ENCODE results near the gene PCMTD2. TPM values are rescaled to one million over a fixed set of nuclear protein-coding genes. Genes with fewer than 3 reads are reported as not detected.
A peak's percentile ranks its signal among the peaks of the same experiment; 100 is the strongest.

Gene PCMTD2
- total and polyA plus RNA-seq, 2 of the 13 experiments (the other 11 are each of a cell fraction or from before 2014, with no cell fraction given): 47.0 to 76.9 TPM

- TF ChIP-seq PRDM10 (CRISPR knock-in tag; IDR thresholded peaks at IDR 0.05; ENCODE audit: low read depth): no peak
- TF ChIP-seq ZKSCAN1 (IDR thresholded peaks at IDR 0.05; ENCODE audit: low read length): no peak
- peak; percentile 20 for TF ChIP-seq TEAD3 (CRISPR knock-in tag; optimal IDR thresholded peaks at IDR 0.05; ENCODE audit: borderline replicate concordance)
- TF ChIP-seq ZNF362 (CRISPR knock-in tag; IDR thresholded peaks at IDR 0.05; ENCODE audit: borderline replicate concordance): no peak
- TF ChIP-seq ZNF224 (CRISPR knock-in tag; IDR thresholded peaks at IDR 0.05): no peak
- no peak for TF ChIP-seq BHLHE40 (IDR thresholded peaks at IDR 0.05; ENCODE audit: low read length)
- no peak for TF ChIP-seq HNRNPK (IDR thresholded peaks at IDR 0.05; ENCODE audit: low read depth, low read length, poor library complexity, severe bottlenecking)
- no peak for TF ChIP-seq TMF1 (CRISPR knock-in tag; IDR thresholded peaks at IDR 0.05; ENCODE audit: low read depth)
- TF ChIP-seq ZNF773 (CRISPR knock-in tag; IDR thresholded peaks at IDR 0.05; ENCODE audit: borderline replicate concordance): no peak
- TF ChIP-seq ZNF33A (CRISPR knock-in tag; IDR thresholded peaks at IDR 0.05; ENCODE audit: borderline replicate concordance): no peak
- TF ChIP-seq KLF13 (CRISPR knock-in tag; IDR thresholded peaks at IDR 0.05): no peak
- no peak for TF ChIP-seq SIX4 (CRISPR knock-in tag; IDR thresholded peaks at IDR 0.05)
- no peak for TF ChIP-seq ZFP82 (CRISPR knock-in tag; IDR thresholded peaks at IDR 0.05; ENCODE audit: borderline replicate concordance)
- no peak for TF ChIP-seq ARNTL (CRISPR knock-in tag; IDR thresholded peaks at IDR 0.05)
- no peak for TF ChIP-seq IKZF5 (CRISPR knock-in tag; IDR thresholded peaks at IDR 0.05)
- TF ChIP-seq GLI4 (CRISPR knock-in tag; IDR thresholded peaks at IDR 0.05; ENCODE audit: borderline replicate concordance): no peak
- TF ChIP-seq ZBTB26 (CRISPR knock-in tag; IDR thresholded peaks at IDR 0.05; ENCODE audit: borderline replicate concordance): no peak
- no peak for TF ChIP-seq ZNF430 (CRISPR knock-in tag; IDR thresholded peaks at IDR 0.05)
- TF ChIP-seq RARA (CRISPR knock-in tag; IDR thresholded peaks at IDR 0.05): no peak
- TF ChIP-seq ZNF558 (CRISPR knock-in tag; IDR thresholded peaks at IDR 0.05; ENCODE audit: borderline replicate concordance): no peak
- no peak for TF ChIP-seq ATF7 (IDR thresholded peaks at IDR 0.05)
- no peak for TF ChIP-seq ATF7 (CRISPR knock-in tag; IDR thresholded peaks at IDR 0.05)
- TF ChIP-seq REXO4 (CRISPR knock-in tag; IDR thresholded peaks at IDR 0.05; ENCODE audit: borderline replicate concordance): no peak
- no peak for TF ChIP-seq TRIM24 (CRISPR knock-in tag; IDR thresholded peaks at IDR 0.05)
- no peak for TF ChIP-seq TSC22D2 (CRISPR knock-in tag; IDR thresholded peaks at IDR 0.05; ENCODE audit: borderline replicate concordance)
These were observed 861 bp downstream of the PCMTD2 start (continued) for GRCh38 chr20:64256282-64256935.
